ENCODE results near the gene CASP10. TPM values are rescaled to one million over a fixed set of nuclear protein-coding genes. Genes with fewer than 3 reads are reported as not detected.

Gene CASP10
- total and polyA plus RNA-seq, 11 donors: 2.8 to 24.0 (median 5.4) TPM

DNA sequence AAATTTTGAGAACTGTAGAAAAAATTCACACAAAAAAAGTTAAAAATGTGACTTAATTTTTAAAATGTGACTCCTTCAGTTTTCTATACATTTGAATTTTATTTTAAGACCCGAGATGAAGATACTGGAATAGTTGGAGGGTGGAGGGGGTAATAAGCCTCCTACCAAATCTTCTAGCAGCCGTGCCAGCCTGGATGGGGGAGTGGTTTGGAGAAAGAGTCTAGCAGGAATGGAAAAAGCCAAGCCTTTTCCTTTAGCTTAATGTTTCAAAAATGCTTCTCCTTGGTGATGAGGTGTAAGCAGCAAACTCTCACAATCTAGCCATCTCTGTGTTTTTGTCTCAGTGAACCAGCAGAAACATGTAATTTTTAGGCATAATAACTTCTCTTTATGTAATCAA lies 92.1 kb downstream of the CASP10 start:
- ATAC-seq (no peak), DNase-seq (no peak)
- Histone ChIP-seq H3K9me3 (no peaks in the 10 kb centered on the region), H3K27me3 (no peaks in the 10 kb centered on the region), H3K27ac (no peak overlapping the region), H3K36me3 (peaks cover 0 to 99% (median 62%) of the 10 kb centered on the region in 9 donors), H3K4me1 (peaks cover 0 to 5% (median 0%) of the 10 kb centered on the region in 12 donors), H3K4me3 (no peak overlapping the region)
- 81 to 89% (median 87%) methylated on average over 2 of the region's 2 CpGs for WGBS, 4 donors
- no peak for TF ChIP-seq POLR2A (IDR thresholded peaks at IDR 0.05)
- TF ChIP-seq, protein P1, sequence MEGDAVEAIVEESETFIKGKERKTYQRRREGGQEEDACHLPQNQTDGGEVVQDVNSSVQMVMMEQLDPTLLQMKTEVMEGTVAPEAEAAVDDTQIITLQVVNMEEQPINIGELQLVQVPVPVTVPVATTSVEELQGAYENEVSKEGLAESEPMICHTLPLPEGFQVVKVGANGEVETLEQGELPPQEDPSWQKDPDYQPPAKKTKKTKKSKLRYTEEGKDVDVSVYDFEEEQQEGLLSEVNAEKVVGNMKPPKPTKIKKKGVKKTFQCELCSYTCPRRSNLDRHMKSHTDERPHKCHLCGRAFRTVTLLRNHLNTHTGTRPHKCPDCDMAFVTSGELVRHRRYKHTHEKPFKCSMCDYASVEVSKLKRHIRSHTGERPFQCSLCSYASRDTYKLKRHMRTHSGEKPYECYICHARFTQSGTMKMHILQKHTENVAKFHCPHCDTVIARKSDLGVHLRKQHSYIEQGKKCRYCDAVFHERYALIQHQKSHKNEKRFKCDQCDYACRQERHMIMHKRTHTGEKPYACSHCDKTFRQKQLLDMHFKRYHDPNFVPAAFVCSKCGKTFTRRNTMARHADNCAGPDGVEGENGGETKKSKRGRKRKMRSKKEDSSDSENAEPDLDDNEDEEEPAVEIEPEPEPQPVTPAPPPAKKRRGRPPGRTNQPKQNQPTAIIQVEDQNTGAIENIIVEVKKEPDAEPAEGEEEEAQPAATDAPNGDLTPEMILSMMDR (IDR thresholded peaks at IDR 0.05): no peak
- intact Hi-C loops (cut with DNase I): no loop called here

DNA sequence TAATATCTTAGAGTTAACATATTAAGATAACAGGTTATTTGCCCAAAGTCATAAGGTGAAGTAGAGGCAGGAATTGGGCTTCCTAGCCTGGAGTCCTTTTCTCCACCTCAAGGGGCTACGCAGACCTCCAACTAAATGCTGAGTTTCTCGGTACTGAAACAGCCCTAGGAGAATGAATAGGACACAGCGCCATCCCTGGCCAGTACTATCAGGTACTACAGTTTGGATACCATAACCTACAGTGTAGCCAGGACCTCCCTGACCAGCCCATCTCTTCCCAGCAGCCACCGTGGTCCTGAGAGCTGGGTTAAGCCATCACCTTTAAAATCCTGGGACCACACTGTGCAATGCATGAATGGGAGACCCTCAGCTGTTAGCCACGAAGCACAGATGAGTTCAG lies 93.0 kb downstream of the CASP10 start:
- 65 to 77% (median 74%) methylated on average over 5 of the region's 5 CpGs for WGBS, 4 donors
- H3K36me3 ChIP-seq: peaks cover 0 to 95% (median 62%) of the 10 kb centered on the region in 9 donors
- intact Hi-C loops (cut with DNase I): no loop called here
- TF ChIP-seq, protein P1 (IDR thresholded peaks at IDR 0.05): no peak
- TF ChIP-seq POLR2A (IDR thresholded peaks at IDR 0.05): no peak
- no peak overlapping the region for H3K27ac ChIP-seq
- no peak overlapping the region for H3K4me3 ChIP-seq
- H3K4me1 ChIP-seq: peaks cover 0 to 12% (median 0%) of the 10 kb centered on the region in 12 donors
- H3K27me3 ChIP-seq: no peaks in the 10 kb centered on the region
- H3K9me3 ChIP-seq: no peaks in the 10 kb centered on the region
- no peak for ATAC-seq
- no peak for DNase-seq

DNA sequence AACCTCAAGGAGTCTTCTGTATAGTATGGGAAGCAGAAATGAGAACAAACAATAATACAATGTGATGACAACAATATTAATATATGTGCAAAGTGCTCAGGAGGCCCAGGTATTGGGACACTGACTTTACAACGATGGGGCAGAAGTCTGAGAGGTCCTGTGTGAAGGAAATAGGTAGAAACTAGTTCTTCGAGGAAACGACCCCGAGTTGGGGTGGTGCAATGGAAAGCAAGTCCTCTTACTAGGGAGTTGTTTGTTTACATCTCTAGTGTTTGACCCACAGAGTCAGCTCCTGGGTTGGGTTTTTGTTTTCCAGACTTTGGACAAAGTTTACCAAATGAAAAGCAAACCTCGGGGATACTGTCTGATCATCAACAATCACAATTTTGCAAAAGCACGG lies 93.6 kb downstream of the CASP10 start:
- H3K9me3 ChIP-seq: no peaks in the 10 kb centered on the region
- peaks cover 0 to 12% (median 0%) of the 10 kb centered on the region in 12 donors for H3K4me1 ChIP-seq
- H3K27ac ChIP-seq: no peak overlapping the region
- no peak overlapping the region for H3K4me3 ChIP-seq
- WGBS, 4 donors: 89 to 94% (median 92%) methylated on average over 6 of the region's 6 CpGs
- H3K27me3 ChIP-seq: no peaks in the 10 kb centered on the region
- intact Hi-C loops (cut with DNase I): no loop called here
- DNase-seq (no peak), ATAC-seq (no peak)
- peaks cover 0 to 90% (median 62%) of the 10 kb centered on the region in 9 donors for H3K36me3 ChIP-seq
- TF ChIP-seq, protein P1 (IDR thresholded peaks at IDR 0.05): no peak
- TF ChIP-seq POLR2A (IDR thresholded peaks at IDR 0.05): no peak

Other genes starting within 250 kb of the CASP10 start
- 10 to 100 TPM in 8 of 9 donors, 1 to 10 TPM in 1; 6.7 to 38.0 (median 24.0) TPM for gene ORC2, start 219.5 kb upstream of the CASP10 start, total RNA-seq
- 1 to 10 TPM; 7.7 to 8.9 TPM for gene ORC2, start 219.5 kb upstream of the CASP10 start, polyA plus RNA-seq
- gene HYCC2, start 111.5 kb upstream of the CASP10 start, total RNA-seq: 10 to 100 TPM in 5 of 9 donors, 1 to 10 TPM in 4; 5.8 to 16.3 (median 12.1) TPM
- gene HYCC2, start 111.5 kb upstream of the CASP10 start, polyA plus RNA-seq: 1 to 10 TPM; 3.7 to 5.5 TPM
- gene NDUFB3, start 111.1 kb upstream of the CASP10 start, total RNA-seq: 100 to 1,000 TPM; 197 to 496 (median 348) TPM
- 100 to 1,000 TPM; 210 to 424 TPM for gene NDUFB3, start 111.1 kb upstream of the CASP10 start, polyA plus RNA-seq
- 100 to 1,000 TPM; 130 to 279 (median 214) TPM for gene CFLAR, start 67.0 kb upstream of the CASP10 start, total RNA-seq
- gene CFLAR, start 67.0 kb upstream of the CASP10 start, polyA plus RNA-seq: 100 to 1,000 TPM; 120 to 249 TPM
- 10 to 100 TPM in 1 of 9 donors, 1 to 10 TPM in 8; 2.0 to 15.7 (median 3.0) TPM for gene CASP8, start 77.4 kb downstream of the CASP10 start, total RNA-seq
- gene CASP8, start 77.4 kb downstream of the CASP10 start, polyA plus RNA-seq: 1 to 10 TPM; 1.8 to 2.9 TPM
- 1 to 10 TPM; 3.9 to 8.1 (median 7.2) TPM for gene FLACC1, start 174.2 kb downstream of the CASP10 start, total RNA-seq
- 1 to 10 TPM; 1.1 to 3.7 TPM for gene FLACC1, start 174.2 kb downstream of the CASP10 start, polyA plus RNA-seq